Suprapubic skin (tissue), 3 donors: Measurements from ENCODE around the gene HTD2.
"Not testable (repeated sequence)": the region's sequence is repeated elsewhere in the genome, so short reads cannot be mapped to it uniquely, and the experiment has no call there.

Experiments used
- CTCF ChIP-seq, 2 donors: fragments of 200-600 bp in 1 of 2; fragments of 450-650 bp in 1 of 2; sonication (generic) in 1 of 2; IDR thresholded peaks; one replicate each; pipeline ENCODE4 v1.5.1; 2016 to 2019; ENCODE audit warnings: antibody characterized with exemption in 2 of 2, mild to moderate bottlenecking in 1 of 2, moderate library complexity in 1 of 2
- POLR2A ChIP-seq, 2 donors: fragments of 450-650 bp; IDR thresholded peaks; one replicate each; pipeline ENCODE4 v1.6.1; 2017; ENCODE audit warnings: antibody characterized with exemption in 2 of 2, mild to moderate bottlenecking in 2 of 2, moderate library complexity in 2 of 2

DNA sequence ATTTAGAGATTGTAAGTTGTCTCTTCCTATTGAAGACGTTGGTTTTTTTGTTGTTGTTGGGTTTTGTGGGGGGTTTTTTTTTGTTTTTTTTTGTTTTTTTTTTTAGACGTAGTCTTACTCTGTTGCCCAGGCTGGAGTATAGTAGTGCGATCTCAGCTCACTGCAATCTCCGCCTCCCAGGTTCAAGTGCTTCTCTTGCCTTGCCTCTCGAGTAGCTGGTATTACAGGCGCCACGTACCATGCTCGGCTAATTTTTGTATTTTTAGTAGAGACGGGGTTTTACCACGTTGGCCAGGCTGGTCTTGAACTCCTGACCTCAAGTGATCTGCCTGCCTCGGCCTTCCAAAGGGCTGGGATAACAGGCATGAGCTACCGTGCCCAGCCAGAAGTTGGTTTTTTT, 32.8 kb downstream of the HTD2 start:
- not testable (repeated sequence) for TF ChIP-seq POLR2A, CTCF (IDR thresholded peaks at IDR 0.05)
